GM12878 (cell line): Measurements from ENCODE around the gene LEKR1. TPM values are rescaled to one million over a fixed set of nuclear protein-coding genes. Genes with fewer than 3 reads are reported as not detected.
A peak's percentile ranks its signal among the peaks of the same experiment; 100 is the strongest.

Experiments
- ATAC-seq: fragments of 200-7000 bp; cut with Tn5 transposase; 3 replicates; pipeline ENCODE4 v1.9.1; 2020; ENCODE audit warnings: mild to moderate bottlenecking, moderate library complexity
- BruUV-seq: library from RNA; stranded (reverse); fragments of 400-500 nt; replicated peaks from 2 replicates; lab custom pipeline; 2021; lab: Mats Ljungman, UMichigan
- CTCF ChIA-PET: fragments of 300-600 bp; sonication (Branson Sonifier 250); formaldehyde crosslinking; extraction: SDS; loops from one replicate; lab custom pipeline; 2021; ENCODE audit warnings: inconsistent platforms; lab: Yijun Ruan, JAX
- POLR2A ChIA-PET: fragments of 350-600 bp; formaldehyde crosslinking; extraction: SDS; loops from one replicate; lab custom pipeline; 2021; ENCODE audit warnings: inconsistent platforms; lab: Charles Lee
- RAD21 ChIA-PET: fragments of 300-600 bp; sonication (Branson Sonifier 250); formaldehyde crosslinking; loops from one replicate; lab custom pipeline; 2023; ENCODE audit warnings: antibody characterized with exemption; ENCODE audit not compliant: unreplicated experiment; lab: Charles Lee
- SMC1A ChIA-PET: fragments of 300-600 bp; sonication (Branson Sonifier 250); formaldehyde crosslinking; loops from one replicate; lab custom pipeline; 2023; ENCODE audit not compliant: unreplicated experiment, uncharacterized antibody; lab: Charles Lee
- DNase-seq: peaks from one replicate; pipeline ENCODE4 v3.0.0-alpha.2; 2011; ENCODE audit warnings: low read depth, low spot score
- FAIRE-seq: peaks from 3 replicates; lab custom pipeline; 2011; peaks lifted over from hg19 to GRCh38; lab: Jason Lieb, UNC
- H2AFZ ChIP-seq: 2 replicates; pipeline ENCODE4 v1.6.0; 2011; ENCODE audit warnings: low read depth, low read length, control low read depth; ENCODE audit not compliant: control insufficient read depth
- H3K27ac ChIP-seq: 2 replicates; pipeline ENCODE4 v1.5.1; 2011; ENCODE audit warnings: control low read depth; ENCODE audit not compliant: control insufficient read depth, insufficient read depth
- H3K27me3 ChIP-seq, 2 experiments: replicated peaks in 1 of 2; 2 replicates each; pipeline versions ENCODE4 v1.6.0 to v1.6.1; 2011; ENCODE audit warnings: low read length in 1 of 2; ENCODE audit not compliant: control insufficient read depth in 2 of 2, insufficient read depth in 2 of 2
- H3K36me3 ChIP-seq, 2 experiments: 2 replicates each; pipeline ENCODE4 v1.5.1; 2011; ENCODE audit warnings: low read length in 1 of 2; ENCODE audit not compliant: control insufficient read depth in 2 of 2, insufficient read depth in 2 of 2
- H3K4me1 ChIP-seq: 2 replicates; pipeline ENCODE4 v1.6.1; 2011; ENCODE audit warnings: mild to moderate bottlenecking, low read length, moderate library complexity, mixed read lengths; ENCODE audit not compliant: control insufficient read depth, insufficient read depth
- H3K4me2 ChIP-seq: 2 replicates; pipeline ENCODE4 v1.6.0; 2011; ENCODE audit warnings: control low read depth; ENCODE audit not compliant: control insufficient read depth, insufficient read depth
- H3K4me3 ChIP-seq: fragments of 200-600 bp; sonication (generic); 2 replicates; pipeline ENCODE4 v1.5.1; 2016
- H3K79me2 ChIP-seq: 2 replicates; pipeline ENCODE4 v1.6.0; 2011; ENCODE audit warnings: low read length; ENCODE audit not compliant: control insufficient read depth, insufficient read depth
- H3K9ac ChIP-seq: 2 replicates; pipeline ENCODE4 v1.8.0; 2011; ENCODE audit warnings: low read length, control low read depth, mixed read lengths; ENCODE audit not compliant: control insufficient read depth, insufficient read depth
- H3K9me3 ChIP-seq: replicated peaks from 3 replicates; pipeline ENCODE4 v1.5.1; 2011; ENCODE audit warnings: mild to moderate bottlenecking, low read length; ENCODE audit not compliant: control insufficient read depth, insufficient read depth
- H4K20me1 ChIP-seq: 2 replicates; pipeline ENCODE4 v1.6.0; 2011; ENCODE audit not compliant: control insufficient read depth, insufficient read depth
- FOXK2 ChIP-seq: fragments of 450-650 bp; IDR thresholded peaks from 2 replicates; pipeline ENCODE4 v1.6.1; 2017; ENCODE audit warnings: mild to moderate bottlenecking, moderate library complexity
- MAX ChIP-seq: IDR thresholded peaks from 2 replicates; pipeline ENCODE4 v1.6.1; 2012; ENCODE audit warnings: low read depth, low read length, improper control_type of control experiment
- MLLT1 ChIP-seq: fragments of 450-650 bp; IDR thresholded peaks from 2 replicates; pipeline ENCODE4 v1.6.1; 2016; ENCODE audit warnings: mild to moderate bottlenecking
- MXI1 ChIP-seq: fragments of 150-350 bp; IDR thresholded peaks from 2 replicates; pipeline ENCODE4 v1.6.1; 2011; ENCODE audit warnings: low read depth, mild to moderate bottlenecking, inconsistent platforms, low read length, improper control_type of control experiment
- NFYB ChIP-seq: IDR thresholded peaks from 2 replicates; pipeline ENCODE4 v1.6.1; 2011; ENCODE audit warnings: low read depth, mild to moderate bottlenecking, low read length, improper control_type of control experiment, moderate library complexity; ENCODE audit not compliant: insufficient read depth
- NR2C2 ChIP-seq: IDR thresholded peaks from 2 replicates; pipeline ENCODE4 v1.6.1; 2011; ENCODE audit warnings: borderline replicate concordance, low read depth; ENCODE audit not compliant: control insufficient read depth, insufficient read length
- NR2F1 ChIP-seq: fragments of 450-650 bp; conservative IDR thresholded peaks from 2 replicates; pipeline ENCODE4 v1.6.1; 2017; ENCODE audit warnings: mild to moderate bottlenecking
- SIX5 ChIP-seq: IDR thresholded peaks from 2 replicates; pipeline ENCODE4 v1.6.1; 2011; ENCODE audit warnings: mild to moderate bottlenecking, low read depth, low read length, moderate library complexity; ENCODE audit not compliant: severe bottlenecking
- WGBS: methylation state at CpG from one replicate; pipeline ENCODE4 v1.1.6; 2016; ENCODE audit warnings: low lambda C conversion rate; ENCODE audit not compliant: insufficient replicate concordance, insufficient coverage; ENCODE audit errors: missing lambda C conversion rate; 5-methylcytosine and 5-hydroxymethylcytosine counted together
- in situ Hi-C: fragments of 300-500 bp; cut with MboI; formaldehyde crosslinking; loops from 9 replicates; pipeline ENCODE4 v1.14.3; 2018; ENCODE audit warnings: mixed read lengths
- intact Hi-C: fragments of 100-400 bp; cut with micrococcal nuclease; formaldehyde crosslinking; loops from one replicate; pipeline ENCODE4 v1.14.2; 2022; ENCODE audit not compliant: unreplicated experiment
- polyA plus RNA-seq, 11 experiments: library from polyadenylated mRNA; depleted of rRNA in 4 of 11; unstranded in 6 of 11; stranded (reverse) in 5 of 11; fragments of >200 nt; fragmentation: Nextera tagmentation in 4 of 11; fragmentation: Illumina TruSeq in 1 of 11; extraction: Ambion mirVana in 4 of 11; extraction: Trizol in 1 of 11; gene quantifications; 1 replicate in 1 of 11; 2 replicates in 10 of 11; pipeline versions ENCODE4 v1.2.1 to v1.2.3, GENCODE V29; 2011 to 2016; ENCODE audit warnings: inconsistent platforms in 2 of 11, missing spikeins in 2 of 11, low read depth in 1 of 11
- total RNA-seq, 4 experiments: library from RNA; depleted of rRNA in 3 of 4; stranded (reverse); fragments of >200 nt in 3 of 4; fragmentation: Illumina TruSeq in 1 of 4; extraction: Trizol in 1 of 4; gene quantifications; 2 replicates each; pipeline versions ENCODE4 v1.2.1 to v1.2.3, GENCODE V29; 2013 to 2021
- TF ChIP-seq, protein P1 (sequence below): fragments of 150-350 bp; IDR thresholded peaks from 2 replicates; pipeline ENCODE4 v1.6.1; 2016; ENCODE audit warnings: low read depth, low read length
- TF ChIP-seq, protein P2 (sequence below): IDR thresholded peaks from 2 replicates; pipeline ENCODE4 v1.6.1; 2012; ENCODE audit warnings: low read depth, low read length, improper control_type of control experiment

Gene LEKR1
- total and polyA plus RNA-seq, 10 of the 15 experiments (the other 5 are each of a cell fraction or from before 2014, with no cell fraction given), result 0.48 to 3.2 (median 1.3) TPM

- H2AFZ ChIP-seq, result no peak overlapping the region
- H3K79me2 ChIP-seq, result no peaks in the 10 kb centered on the region
- ChIA-PET RAD21 (no interaction called here), CTCF (interaction anchor here (0.6 kb wide), 1 partner anchor 412 kb away, joined by 3 read pairs; no protein-coding TSS in a partner anchor), POLR2A (no interaction called here), SMC1A (no interaction called here)
- no peak overlapping the region for H3K4me2 ChIP-seq
- no peak overlapping the region for H3K9ac ChIP-seq
- H3K27ac ChIP-seq, result no peak overlapping the region
- H3K4me1 ChIP-seq, result peaks cover 7% of the 10 kb centered on the region
- TF ChIP-seq NFYB (0 out of 2 replicates have a peak, but pooled peaks have one; percentile 10), MAX (no peak)
- DNase-seq (no peak), FAIRE-seq (peak; percentile 18), ATAC-seq (peak; percentile 31; the same call in 1 of the 3 replicates)
- no peak overlapping the region for H3K4me3 ChIP-seq
- in situ Hi-C loops (no loop called here), intact Hi-C loops (no loop called here)
- no peaks in the 10 kb centered on the region for H3K36me3 ChIP-seq
- H3K9me3 ChIP-seq, result peaks cover 2% of the 10 kb centered on the region; the same call in 1 of the 3 replicates
- H3K27me3 ChIP-seq, result no peaks in the 10 kb centered on the region
- no peaks in the 10 kb centered on the region for H4K20me1 ChIP-seq
- BruUV-seq, result no TSS peak
Observed at GRCh38 chr3:156795890-156796481, 30.2 kb upstream of the LEKR1 start.

- intact Hi-C loops, result no loop called here
- H3K9ac ChIP-seq, result no peak overlapping the region
- BruUV-seq, result no TSS peak
- H3K27ac ChIP-seq, result no peak overlapping the region
- H3K79me2 ChIP-seq, result no peaks in the 10 kb centered on the region
- in situ Hi-C loops, result no loop called here
- ATAC-seq (no peak), DNase-seq (no peak), FAIRE-seq (no peak)
- peaks cover 7% of the 10 kb centered on the region for H3K4me1 ChIP-seq
- no peak overlapping the region for H3K4me3 ChIP-seq
- ChIA-PET RAD21 (no interaction called here), POLR2A (no interaction called here), CTCF (no interaction called here), SMC1A (no interaction called here)
- peaks cover 2% of the 10 kb centered on the region; the same call in 1 of the 3 replicates for H3K9me3 ChIP-seq
- 0% methylated on average over 1 of the region's 1 CpG for WGBS
- H2AFZ ChIP-seq, result no peak overlapping the region
- no peak overlapping the region for H3K4me2 ChIP-seq
- H3K36me3 ChIP-seq, result no peaks in the 10 kb centered on the region
- H4K20me1 ChIP-seq, result no peaks in the 10 kb centered on the region
- no peaks in the 10 kb centered on the region for H3K27me3 ChIP-seq
- TF ChIP-seq MXI1 (no peak), FOXK2 (no peak), NR2C2 (no peak), NR2F1 (no peak), MLLT1 (no peak), SIX5 (no peak)
- TF ChIP-seq, protein P1, sequence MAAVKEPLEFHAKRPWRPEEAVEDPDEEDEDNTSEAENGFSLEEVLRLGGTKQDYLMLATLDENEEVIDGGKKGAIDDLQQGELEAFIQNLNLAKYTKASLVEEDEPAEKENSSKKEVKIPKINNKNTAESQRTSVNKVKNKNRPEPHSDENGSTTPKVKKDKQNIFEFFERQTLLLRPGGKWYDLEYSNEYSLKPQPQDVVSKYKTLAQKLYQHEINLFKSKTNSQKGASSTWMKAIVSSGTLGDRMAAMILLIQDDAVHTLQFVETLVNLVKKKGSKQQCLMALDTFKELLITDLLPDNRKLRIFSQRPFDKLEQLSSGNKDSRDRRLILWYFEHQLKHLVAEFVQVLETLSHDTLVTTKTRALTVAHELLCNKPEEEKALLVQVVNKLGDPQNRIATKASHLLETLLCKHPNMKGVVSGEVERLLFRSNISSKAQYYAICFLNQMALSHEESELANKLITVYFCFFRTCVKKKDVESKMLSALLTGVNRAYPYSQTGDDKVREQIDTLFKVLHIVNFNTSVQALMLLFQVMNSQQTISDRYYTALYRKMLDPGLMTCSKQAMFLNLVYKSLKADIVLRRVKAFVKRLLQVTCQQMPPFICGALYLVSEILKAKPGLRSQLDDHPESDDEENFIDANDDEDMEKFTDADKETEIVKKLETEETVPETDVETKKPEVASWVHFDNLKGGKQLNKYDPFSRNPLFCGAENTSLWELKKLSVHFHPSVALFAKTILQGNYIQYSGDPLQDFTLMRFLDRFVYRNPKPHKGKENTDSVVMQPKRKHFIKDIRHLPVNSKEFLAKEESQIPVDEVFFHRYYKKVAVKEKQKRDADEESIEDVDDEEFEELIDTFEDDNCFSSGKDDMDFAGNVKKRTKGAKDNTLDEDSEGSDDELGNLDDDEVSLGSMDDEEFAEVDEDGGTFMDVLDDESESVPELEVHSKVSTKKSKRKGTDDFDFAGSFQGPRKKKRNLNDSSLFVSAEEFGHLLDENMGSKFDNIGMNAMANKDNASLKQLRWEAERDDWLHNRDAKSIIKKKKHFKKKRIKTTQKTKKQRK, result no peak
- TF ChIP-seq, protein P2, sequence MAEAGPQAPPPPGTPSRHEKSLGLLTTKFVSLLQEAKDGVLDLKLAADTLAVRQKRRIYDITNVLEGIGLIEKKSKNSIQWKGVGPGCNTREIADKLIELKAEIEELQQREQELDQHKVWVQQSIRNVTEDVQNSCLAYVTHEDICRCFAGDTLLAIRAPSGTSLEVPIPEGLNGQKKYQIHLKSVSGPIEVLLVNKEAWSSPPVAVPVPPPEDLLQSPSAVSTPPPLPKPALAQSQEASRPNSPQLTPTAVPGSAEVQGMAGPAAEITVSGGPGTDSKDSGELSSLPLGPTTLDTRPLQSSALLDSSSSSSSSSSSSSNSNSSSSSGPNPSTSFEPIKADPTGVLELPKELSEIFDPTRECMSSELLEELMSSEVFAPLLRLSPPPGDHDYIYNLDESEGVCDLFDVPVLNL, result no peak
Observed at GRCh38 chr3:156797368-156797767, 28.8 kb upstream of the LEKR1 start.
